K562 (cell line): Measurements from ENCODE around the gene WASL. TPM values are rescaled to one million over a fixed set of nuclear protein-coding genes. Genes with fewer than 3 reads are reported as not detected.

ENCODE experiments used
- DDX20 ChIP-seq: fragments of 450-650 bp; IDR thresholded peaks from 2 replicates; pipeline ENCODE4 v1.6.1; 2016; ENCODE audit warnings: missing genetic modification characterization, low read depth, mild to moderate bottlenecking, missing compliant biosample characterization, moderate library complexity
- DNMT1 ChIP-seq: fragments of 450-650 bp; IDR thresholded peaks from 2 replicates; pipeline ENCODE4 v1.6.1; 2016; ENCODE audit warnings: antibody characterized with exemption, mild to moderate bottlenecking
- ESRRB ChIP-seq: fragments of 250-450 bp; sonication (Bioruptor Pico); IDR thresholded peaks from 2 replicates; pipeline ENCODE4 v1.5.0; 2020; ENCODE audit warnings: mild to moderate bottlenecking, moderate library complexity, borderline replicate concordance
- HEY1 ChIP-seq: fragments of 250-450 bp; sonication (Bioruptor Pico); IDR thresholded peaks from 2 replicates; pipeline ENCODE4 v1.5.0; 2020; ENCODE audit warnings: mild to moderate bottlenecking, moderate library complexity, borderline replicate concordance
- KLF6 ChIP-seq: fragments of 250-450 bp; sonication (Bioruptor Pico); IDR thresholded peaks from 2 replicates; pipeline ENCODE4 v1.4.0; 2020; ENCODE audit warnings: mild to moderate bottlenecking, moderate library complexity, borderline replicate concordance
- MYBL2 ChIP-seq, 2 experiments: fragments of 450-650 bp in 1 of 2; sonication (generic) in 1 of 2; formaldehyde crosslinking in 1 of 2; IDR thresholded peaks; 2 replicates each; pipeline versions ENCODE4 v1.6.1 to v1.8.1; 2017 to 2022; ENCODE audit warnings: borderline replicate concordance in 1 of 2, inconsistent platforms in 1 of 2, low read depth in 1 of 2, mild to moderate bottlenecking in 1 of 2, missing genetic modification reagents in 1 of 2, moderate library complexity in 1 of 2
- NCOR1 ChIP-seq: fragments of 450-650 bp; IDR thresholded peaks from 2 replicates; pipeline ENCODE4 v1.6.1; 2016; ENCODE audit warnings: mild to moderate bottlenecking, moderate library complexity
- NFE2L1 ChIP-seq: fragments of 450-650 bp; IDR thresholded peaks from 2 replicates; pipeline ENCODE4 v1.6.1; 2016; ENCODE audit warnings: missing genetic modification characterization, low read depth, mild to moderate bottlenecking, missing compliant biosample characterization, moderate library complexity, borderline replicate concordance
- RCOR1 ChIP-seq, 2 experiments: IDR thresholded peaks; 2 replicates each; pipeline ENCODE4 v1.6.1; 2012; ENCODE audit warnings: low read depth in 2 of 2, low read length in 2 of 2, borderline replicate concordance in 1 of 2, improper control_type of control experiment in 1 of 2
- ZNF41 ChIP-seq: fragments of 250-450 bp; sonication (Bioruptor Pico); conservative IDR thresholded peaks from 2 replicates; pipeline ENCODE4 v1.4.0; 2020; ENCODE audit warnings: mild to moderate bottlenecking
- ZNF668 ChIP-seq: fragments of 250-450 bp; sonication (Bioruptor Pico); IDR thresholded peaks from 2 replicates; pipeline ENCODE4 v1.8.0; 2022; ENCODE audit warnings: mild to moderate bottlenecking, inconsistent platforms
- polyA plus RNA-seq, 8 experiments: library from polyadenylated mRNA; depleted of rRNA in 4 of 8; stranded (reverse) in 5 of 8; unstranded in 3 of 8; fragments of >200 nt; fragmentation: Nextera tagmentation in 2 of 8; fragmentation: Illumina TruSeq in 1 of 8; extraction: Ambion mirVana in 2 of 8; extraction: Trizol in 1 of 8; gene quantifications; 2 replicates each; pipeline versions ENCODE4 v1.2.1 to v1.2.3, GENCODE V29; 2011 to 2014; ENCODE audit warnings: inconsistent platforms in 1 of 8, missing spikeins in 1 of 8
- total RNA-seq, 7 experiments: library from RNA; depleted of rRNA in 6 of 7; stranded (reverse); fragments of >200 nt in 6 of 7; fragmentation: Illumina TruSeq in 2 of 7; extraction: Trizol in 2 of 7; gene quantifications; 2 replicates each; pipeline versions ENCODE4 v1.2.1 to v1.2.3, GENCODE V29; 2011 to 2021; ENCODE audit warnings: low replicate concordance in 1 of 7
- TF ChIP-seq, protein P1 (sequence below): fragments of 150-350 bp; IDR thresholded peaks from 2 replicates; pipeline ENCODE4 v1.6.1; 2014; ENCODE audit warnings: low read depth, mild to moderate bottlenecking, low read length, borderline replicate concordance
- TF ChIP-seq, protein P2 (sequence below), 2 experiments: IDR thresholded peaks; 2 replicates each; pipeline ENCODE4 v1.6.1; 2011; ENCODE audit warnings: borderline replicate concordance in 1 of 2, control low read depth in 1 of 2, low read depth in 1 of 2, low read length in 1 of 2, mild to moderate bottlenecking in 1 of 2, mixed read lengths in 1 of 2, moderate library complexity in 1 of 2; ENCODE audit not compliant: insufficient read depth in 1 of 2, insufficient read length in 1 of 2, poor library complexity in 1 of 2, severe bottlenecking in 1 of 2; ENCODE audit errors: extremely low read depth in 1 of 2
- TF ChIP-seq, protein P3 (sequence below): IDR thresholded peaks from 2 replicates; pipeline ENCODE4 v1.6.1; 2014; ENCODE audit warnings: antibody characterized with exemption
- TF ChIP-seq, protein P4 (sequence below), 2 experiments: IDR thresholded peaks in 1 of 2; conservative IDR thresholded peaks in 1 of 2; 2 replicates each; pipeline ENCODE4 v1.6.1; 2016; ENCODE audit warnings: low read depth in 2 of 2, mild to moderate bottlenecking in 1 of 2, missing compliant biosample characterization in 1 of 2, missing genetic modification characterization in 1 of 2, moderate library complexity in 1 of 2

WASL gene
- total and polyA plus RNA-seq, 9 of the 15 experiments (the other 6 are each of a cell fraction or from before 2014, with no cell fraction given): 3.2 to 13.9 (median 8.3) TPM

GRCh38 chr7:123643495-123644441 lies 105.0 kb downstream of the WASL start (continued):
- TF ChIP-seq RCOR1 (IDR thresholded peaks at IDR 0.05; ENCODE audit: borderline replicate concordance in 1 of 2, low read depth in 2 of 2, low read length in 2 of 2) (peak in 1 of 2 experiments; percentile 73; a peak in 2 of 4 replicates), ESRRB (CRISPR knock-in tag) (no peak), DDX20 (no peak), NFE2L1 (tag) (no peak), KLF6 (no peak), MYBL2 (IDR thresholded peaks at IDR 0.05; ENCODE audit: low read depth) (no peak), MYBL2 (CRISPR knock-in tag; IDR thresholded peaks at IDR 0.05; ENCODE audit: borderline replicate concordance) (no peak), NCOR1 (no peak), HEY1 (CRISPR knock-in tag) (no peak), DNMT1 (no peak), ZNF41 (CRISPR knock-in tag) (no peak), ZNF668 (CRISPR knock-in tag) (no peak)
- TF ChIP-seq, protein P1, sequence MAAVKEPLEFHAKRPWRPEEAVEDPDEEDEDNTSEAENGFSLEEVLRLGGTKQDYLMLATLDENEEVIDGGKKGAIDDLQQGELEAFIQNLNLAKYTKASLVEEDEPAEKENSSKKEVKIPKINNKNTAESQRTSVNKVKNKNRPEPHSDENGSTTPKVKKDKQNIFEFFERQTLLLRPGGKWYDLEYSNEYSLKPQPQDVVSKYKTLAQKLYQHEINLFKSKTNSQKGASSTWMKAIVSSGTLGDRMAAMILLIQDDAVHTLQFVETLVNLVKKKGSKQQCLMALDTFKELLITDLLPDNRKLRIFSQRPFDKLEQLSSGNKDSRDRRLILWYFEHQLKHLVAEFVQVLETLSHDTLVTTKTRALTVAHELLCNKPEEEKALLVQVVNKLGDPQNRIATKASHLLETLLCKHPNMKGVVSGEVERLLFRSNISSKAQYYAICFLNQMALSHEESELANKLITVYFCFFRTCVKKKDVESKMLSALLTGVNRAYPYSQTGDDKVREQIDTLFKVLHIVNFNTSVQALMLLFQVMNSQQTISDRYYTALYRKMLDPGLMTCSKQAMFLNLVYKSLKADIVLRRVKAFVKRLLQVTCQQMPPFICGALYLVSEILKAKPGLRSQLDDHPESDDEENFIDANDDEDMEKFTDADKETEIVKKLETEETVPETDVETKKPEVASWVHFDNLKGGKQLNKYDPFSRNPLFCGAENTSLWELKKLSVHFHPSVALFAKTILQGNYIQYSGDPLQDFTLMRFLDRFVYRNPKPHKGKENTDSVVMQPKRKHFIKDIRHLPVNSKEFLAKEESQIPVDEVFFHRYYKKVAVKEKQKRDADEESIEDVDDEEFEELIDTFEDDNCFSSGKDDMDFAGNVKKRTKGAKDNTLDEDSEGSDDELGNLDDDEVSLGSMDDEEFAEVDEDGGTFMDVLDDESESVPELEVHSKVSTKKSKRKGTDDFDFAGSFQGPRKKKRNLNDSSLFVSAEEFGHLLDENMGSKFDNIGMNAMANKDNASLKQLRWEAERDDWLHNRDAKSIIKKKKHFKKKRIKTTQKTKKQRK: no peak
- TF ChIP-seq, protein P2, sequence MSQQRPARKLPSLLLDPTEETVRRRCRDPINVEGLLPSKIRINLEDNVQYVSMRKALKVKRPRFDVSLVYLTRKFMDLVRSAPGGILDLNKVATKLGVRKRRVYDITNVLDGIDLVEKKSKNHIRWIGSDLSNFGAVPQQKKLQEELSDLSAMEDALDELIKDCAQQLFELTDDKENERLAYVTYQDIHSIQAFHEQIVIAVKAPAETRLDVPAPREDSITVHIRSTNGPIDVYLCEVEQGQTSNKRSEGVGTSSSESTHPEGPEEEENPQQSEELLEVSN (IDR thresholded peaks at IDR 0.05; ENCODE audit: borderline replicate concordance in 1 of 2, extremely low read depth in 1 of 2, insufficient read depth in 1 of 2, insufficient read length in 1 of 2, low read depth in 1 of 2, low read length in 1 of 2, poor library complexity in 1 of 2, severe bottlenecking in 1 of 2): no peak
- TF ChIP-seq, protein P3, sequence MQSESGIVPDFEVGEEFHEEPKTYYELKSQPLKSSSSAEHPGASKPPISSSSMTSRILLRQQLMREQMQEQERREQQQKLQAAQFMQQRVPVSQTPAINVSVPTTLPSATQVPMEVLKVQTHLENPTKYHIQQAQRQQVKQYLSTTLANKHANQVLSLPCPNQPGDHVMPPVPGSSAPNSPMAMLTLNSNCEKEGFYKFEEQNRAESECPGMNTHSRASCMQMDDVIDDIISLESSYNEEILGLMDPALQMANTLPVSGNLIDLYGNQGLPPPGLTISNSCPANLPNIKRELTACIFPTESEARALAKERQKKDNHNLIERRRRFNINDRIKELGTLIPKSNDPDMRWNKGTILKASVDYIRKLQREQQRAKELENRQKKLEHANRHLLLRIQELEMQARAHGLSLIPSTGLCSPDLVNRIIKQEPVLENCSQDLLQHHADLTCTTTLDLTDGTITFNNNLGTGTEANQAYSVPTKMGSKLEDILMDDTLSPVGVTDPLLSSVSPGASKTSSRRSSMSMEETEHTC: no peak
- TF ChIP-seq, protein P4, sequence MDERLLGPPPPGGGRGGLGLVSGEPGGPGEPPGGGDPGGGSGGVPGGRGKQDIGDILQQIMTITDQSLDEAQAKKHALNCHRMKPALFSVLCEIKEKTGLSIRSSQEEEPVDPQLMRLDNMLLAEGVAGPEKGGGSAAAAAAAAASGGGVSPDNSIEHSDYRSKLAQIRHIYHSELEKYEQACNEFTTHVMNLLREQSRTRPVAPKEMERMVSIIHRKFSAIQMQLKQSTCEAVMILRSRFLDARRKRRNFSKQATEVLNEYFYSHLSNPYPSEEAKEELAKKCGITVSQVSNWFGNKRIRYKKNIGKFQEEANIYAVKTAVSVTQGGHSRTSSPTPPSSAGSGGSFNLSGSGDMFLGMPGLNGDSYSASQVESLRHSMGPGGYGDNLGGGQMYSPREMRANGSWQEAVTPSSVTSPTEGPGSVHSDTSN (CRISPR knock-in tag; IDR thresholded peaks at IDR 0.05; ENCODE audit: low read depth): peak; percentile 93
- TF ChIP-seq, protein P4 (tag; conservative IDR thresholded peaks at IDR 0.05; ENCODE audit: low read depth): peak; percentile 99
